ENCODE results near the gene OR5H14.

DNA sequence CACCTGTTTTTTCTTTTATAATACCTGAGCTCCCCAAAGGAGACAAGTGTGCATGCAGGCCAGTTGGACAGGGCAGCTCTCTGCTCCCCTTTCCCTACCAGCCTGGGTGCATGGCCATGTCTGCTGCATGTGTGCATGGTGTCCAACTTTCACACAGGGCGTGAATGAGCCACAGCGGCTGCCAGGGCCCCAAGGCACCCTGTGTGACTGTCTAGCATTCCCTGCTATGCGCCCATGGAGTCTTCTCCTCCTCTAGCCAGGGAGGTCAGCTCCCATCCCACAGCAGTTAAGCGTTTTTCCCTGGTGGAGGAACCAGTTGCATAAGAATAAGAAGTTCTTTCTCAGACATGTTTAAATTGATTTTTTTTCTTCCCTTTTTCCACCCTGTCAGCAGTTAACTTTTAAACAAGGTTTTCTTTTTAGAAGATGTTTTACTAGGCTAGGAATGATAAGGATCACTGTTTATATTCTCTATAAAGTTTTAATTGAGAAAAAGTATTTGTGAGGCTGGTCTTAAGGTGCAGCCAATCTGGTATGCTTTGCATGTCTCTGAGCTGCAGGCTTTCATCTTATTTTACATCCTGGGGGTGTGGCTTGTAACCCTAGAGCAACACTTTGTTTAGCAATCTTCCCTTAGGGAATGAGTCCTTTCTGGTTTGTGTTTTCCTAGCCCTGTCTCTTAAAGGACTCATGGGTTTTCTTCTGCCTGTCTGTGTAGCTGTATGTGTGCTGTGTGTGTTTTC, 37.3 kb upstream of the OR5H14 start:
- TF ChIP-seq POLR2A (IDR thresholded peaks at IDR 0.05; ENCODE audit: low read depth, low read length) (no peak), POLR2AphosphoS5 (IDR thresholded peaks at IDR 0.05; ENCODE audit: low read depth, low read length) (no peak)

Data from GM12892 (cell line).